ENCODE measurements around the gene APBA1. TPM values are rescaled to one million over a fixed set of nuclear protein-coding genes. Genes with fewer than 3 reads are reported as not detected.

Gene APBA1
- total and polyA plus RNA-seq, 4 donors: 0.95 to 8.1 (median 2.8) TPM

GRCh38 chr9:69718218-69718617 lies 46.0 kb upstream of the APBA1 start:
- H3K27ac ChIP-seq (ENCODE audit: low read depth in 1 of 2, low read length in 1 of 2): no peak overlapping the region
- H3K4me1 ChIP-seq (ENCODE audit: control insufficient read depth in 5 of 5, insufficient read depth in 5 of 5, low read length in 5 of 5): peaks cover 0 to 8% (median 0%) of the 10 kb centered on the region in 5 donors
- no peak overlapping the region for H3K9ac ChIP-seq (ENCODE audit: insufficient read depth in 1 of 2, low read length in 2 of 2)
- no peak overlapping the region for H3K4me3 ChIP-seq
- peaks cover 0 to 6% (median 0%) of the 10 kb centered on the region in 4 donors for H3K9me3 ChIP-seq (ENCODE audit: control insufficient read depth in 4 of 4, insufficient read depth in 3 of 4, low read length in 3 of 4)
- no peak for DNase-seq
- H3K27me3 ChIP-seq (ENCODE audit: control insufficient read depth in 3 of 3, insufficient read depth in 3 of 3, low read length in 2 of 3): no peaks in the 10 kb centered on the region
- TF ChIP-seq, protein P1, sequence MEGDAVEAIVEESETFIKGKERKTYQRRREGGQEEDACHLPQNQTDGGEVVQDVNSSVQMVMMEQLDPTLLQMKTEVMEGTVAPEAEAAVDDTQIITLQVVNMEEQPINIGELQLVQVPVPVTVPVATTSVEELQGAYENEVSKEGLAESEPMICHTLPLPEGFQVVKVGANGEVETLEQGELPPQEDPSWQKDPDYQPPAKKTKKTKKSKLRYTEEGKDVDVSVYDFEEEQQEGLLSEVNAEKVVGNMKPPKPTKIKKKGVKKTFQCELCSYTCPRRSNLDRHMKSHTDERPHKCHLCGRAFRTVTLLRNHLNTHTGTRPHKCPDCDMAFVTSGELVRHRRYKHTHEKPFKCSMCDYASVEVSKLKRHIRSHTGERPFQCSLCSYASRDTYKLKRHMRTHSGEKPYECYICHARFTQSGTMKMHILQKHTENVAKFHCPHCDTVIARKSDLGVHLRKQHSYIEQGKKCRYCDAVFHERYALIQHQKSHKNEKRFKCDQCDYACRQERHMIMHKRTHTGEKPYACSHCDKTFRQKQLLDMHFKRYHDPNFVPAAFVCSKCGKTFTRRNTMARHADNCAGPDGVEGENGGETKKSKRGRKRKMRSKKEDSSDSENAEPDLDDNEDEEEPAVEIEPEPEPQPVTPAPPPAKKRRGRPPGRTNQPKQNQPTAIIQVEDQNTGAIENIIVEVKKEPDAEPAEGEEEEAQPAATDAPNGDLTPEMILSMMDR (IDR thresholded peaks at IDR 0.05; ENCODE audit: control extremely low read depth, extremely low read depth): no peak
- peaks cover 6 to 41% (median 35%) of the 10 kb centered on the region in 4 donors for H3K36me3 ChIP-seq (ENCODE audit: control insufficient read depth in 4 of 4, insufficient read depth in 4 of 4, low read length in 4 of 4)
- 92 to 97% methylated on average over 6 of the region's 6 CpGs for WGBS, 2 donors
- ATAC-seq (ENCODE audit: insufficient read depth, low FRiP score): no peak

- WGBS, 2 donors: 94 to 95% methylated on average over 1 of the region's 1 CpG
- DNase-seq (no peak), ATAC-seq (ENCODE audit: insufficient read depth, low FRiP score) (no peak)
- TF ChIP-seq, protein P1 (IDR thresholded peaks at IDR 0.05; ENCODE audit: control extremely low read depth, extremely low read depth): no peak
- H3K27me3 ChIP-seq (ENCODE audit: control insufficient read depth in 3 of 3, insufficient read depth in 3 of 3, low read length in 2 of 3): no peaks in the 10 kb centered on the region
- no peak overlapping the region for H3K9ac ChIP-seq (ENCODE audit: insufficient read depth in 1 of 2, low read length in 2 of 2)
- peaks cover 0 to 4% (median 0%) of the 10 kb centered on the region in 4 donors for H3K9me3 ChIP-seq (ENCODE audit: control insufficient read depth in 4 of 4, insufficient read depth in 3 of 4, low read length in 3 of 4)
- peaks cover 0 to 5% (median 0%) of the 10 kb centered on the region in 5 donors for H3K4me1 ChIP-seq (ENCODE audit: control insufficient read depth in 5 of 5, insufficient read depth in 5 of 5, low read length in 5 of 5)
- no peak overlapping the region for H3K4me3 ChIP-seq
- no peak overlapping the region for H3K27ac ChIP-seq (ENCODE audit: low read depth in 1 of 2, low read length in 1 of 2)
- H3K36me3 ChIP-seq (ENCODE audit: control insufficient read depth in 4 of 4, insufficient read depth in 4 of 4, low read length in 4 of 4): peaks cover 5 to 28% (median 23%) of the 10 kb centered on the region in 4 donors
Measured at GRCh38 chr9:69715825-69716224, 43.7 kb upstream of the APBA1 start.

- Histone ChIP-seq H3K27me3 (ENCODE audit: control insufficient read depth in 3 of 3, insufficient read depth in 3 of 3, low read length in 2 of 3) (no peaks in the 10 kb centered on the region), H3K9ac (ENCODE audit: insufficient read depth in 1 of 2, low read length in 2 of 2) (no peak overlapping the region), H3K27ac (ENCODE audit: low read depth in 1 of 2, low read length in 1 of 2) (no peak overlapping the region), H3K4me1 (ENCODE audit: control insufficient read depth in 5 of 5, insufficient read depth in 5 of 5, low read length in 5 of 5) (peaks cover 0 to 5% (median 0%) of the 10 kb centered on the region in 5 donors), H3K9me3 (ENCODE audit: control insufficient read depth in 4 of 4, insufficient read depth in 3 of 4, low read length in 3 of 4) (no peaks in the 10 kb centered on the region), H3K36me3 (ENCODE audit: control insufficient read depth in 4 of 4, insufficient read depth in 4 of 4, low read length in 4 of 4) (peaks cover 5 to 21% (median 16%) of the 10 kb centered on the region in 4 donors), H3K4me3 (no peak overlapping the region)
- WGBS, 2 donors: 95 to 96% methylated on average over 3 of the region's 3 CpGs
- DNase-seq (no peak), ATAC-seq (ENCODE audit: insufficient read depth, low FRiP score) (no peak)
- TF ChIP-seq, protein P1 (IDR thresholded peaks at IDR 0.05; ENCODE audit: control extremely low read depth, extremely low read depth): no peak
Measured at GRCh38 chr9:69715096-69715495, 42.9 kb upstream of the APBA1 start.

- 88 to 89% methylated on average over 2 of the region's 2 CpGs for WGBS, 2 donors
Measured at GRCh38 chr9:69697475-69697874, 25.3 kb upstream of the APBA1 start.

More at GRCh38 chr9:69697475-69697874, 25.3 kb upstream of the APBA1 start:
- Histone ChIP-seq H3K4me3 (no peak overlapping the region), H3K36me3 (ENCODE audit: control insufficient read depth in 4 of 4, insufficient read depth in 4 of 4, low read length in 4 of 4) (no peaks in the 10 kb centered on the region), H3K4me1 (ENCODE audit: control insufficient read depth in 5 of 5, insufficient read depth in 5 of 5, low read length in 5 of 5) (no peaks in the 10 kb centered on the region), H3K27me3 (ENCODE audit: control insufficient read depth in 3 of 3, insufficient read depth in 3 of 3, low read length in 2 of 3) (no peaks in the 10 kb centered on the region), H3K9ac (ENCODE audit: insufficient read depth in 1 of 2, low read length in 2 of 2) (no peak overlapping the region), H3K27ac (ENCODE audit: low read depth in 1 of 2, low read length in 1 of 2) (no peak overlapping the region), H3K9me3 (ENCODE audit: control insufficient read depth in 4 of 4, insufficient read depth in 3 of 4, low read length in 3 of 4) (peaks cover 0 to 9% (median 4%) of the 10 kb centered on the region in 4 donors)
- no peak for ATAC-seq (ENCODE audit: insufficient read depth, low FRiP score)
- DNase-seq: no peak
- TF ChIP-seq, protein P1 (IDR thresholded peaks at IDR 0.05; ENCODE audit: control extremely low read depth, extremely low read depth): no peak
